Kidney (tissue), 14 donors: Measurements from ENCODE around the gene RIMS4. TPM values are rescaled to one million over a fixed set of nuclear protein-coding genes. Genes with fewer than 3 reads are reported as not detected.
A peak's percentile ranks its signal among the peaks of the same experiment; 100 is the strongest.

Source experiments
- DNase-seq, 5 donors: peaks; one replicate each; pipeline ENCODE4 v3.0.0-alpha.2; 2013 to 2020
- FAIRE-seq: peaks from 2 replicates; lab custom pipeline; 2012; peaks lifted over from hg19 to GRCh38; lab: Jason Lieb, UNC
- H3K27ac ChIP-seq, 2 donors: one replicate each; pipeline ENCODE4 v1.7.0; 2013; ENCODE audit warnings: low read depth in 2 of 2, low read length in 2 of 2, inconsistent platforms in 1 of 2
- H3K27me3 ChIP-seq: one replicate; pipeline ENCODE4 v1.7.1; 2013; ENCODE audit warnings: low read length, inconsistent platforms; ENCODE audit not compliant: control insufficient read depth, insufficient read depth
- H3K36me3 ChIP-seq, 3 donors: one replicate each; pipeline versions ENCODE4 v1.7.0 to v1.7.1; 2013; ENCODE audit warnings: low read length in 3 of 3, control low read depth in 1 of 3, inconsistent platforms in 1 of 3; ENCODE audit not compliant: insufficient read depth in 3 of 3, control insufficient read depth in 2 of 3
- H3K4me1 ChIP-seq, 3 donors: one replicate each; pipeline versions ENCODE4 v1.7.0 to v1.7.1; 2013; ENCODE audit warnings: low read length in 3 of 3, inconsistent platforms in 1 of 3, low read depth in 1 of 3; ENCODE audit not compliant: control insufficient read depth in 2 of 3, insufficient read depth in 2 of 3
- H3K4me3 ChIP-seq, 3 donors: one replicate each; pipeline versions ENCODE4 v1.7.0 to v1.8.1; 2013; ENCODE audit warnings: low read length in 3 of 3, control low read depth in 1 of 3, inconsistent platforms in 1 of 3
- H3K9ac ChIP-seq, 3 donors: one replicate each; pipeline versions ENCODE4 v1.7.0 to v1.7.1; 2013; ENCODE audit warnings: low read length in 3 of 3, control low read depth in 1 of 3, inconsistent platforms in 1 of 3
- H3K9me3 ChIP-seq, 3 donors: one replicate each; pipeline versions ENCODE4 v1.7.0 to v1.7.1; 2013; ENCODE audit warnings: low read length in 3 of 3, control low read depth in 1 of 3, inconsistent platforms in 1 of 3; ENCODE audit not compliant: control insufficient read depth in 2 of 3, insufficient read depth in 1 of 3
- CTCF ChIP-seq: IDR thresholded peaks from 3 replicates; pipeline ENCODE4 v1.5.1; 2012; ENCODE audit warnings: mild to moderate bottlenecking, moderate library complexity, borderline replicate concordance; ENCODE audit not compliant: insufficient read depth; ENCODE audit errors: extremely low read depth
- intact Hi-C: fragments of 100-400 bp; cut with DNase I; formaldehyde crosslinking; loops from one replicate; pipeline ENCODE4 v1.11.1; 2022
- polyA plus RNA-seq: library from polyadenylated mRNA; stranded (reverse); fragments of 350-450 nt; fragmentation: Illumina TruSeq; extraction: RNeasy Lipid Tissue Mini Kit (QIAGEN cat#74804); gene quantifications from one replicate; pipeline ENCODE4 v1.2.3, GENCODE V29; 2014; ENCODE audit warnings: low read depth, low replicate concordance; ENCODE audit not compliant: insufficient read depth
- total RNA-seq: library from RNA; stranded (reverse); fragmentation: NEBNext Ultra II Directional; extraction: Animal tissue kit (Norgen Biotek cat#: 25700); gene quantifications from one replicate; pipeline ENCODE4 v1.2.1, GENCODE V29; 2021
- donor health status: control.
- donor health status: control.
- donor health status: control.
- donor health status: control.
- donor health status: control.
- donor health status: DM: yes; HTN: yes; CAD: no.
- donor health status: Normal renal cell carcinoma (clear cell type).

The RIMS4 gene
- total and polyA plus RNA-seq, 2 donors from 2014 or later = 0.13 TPM; not detected in 1

- no peaks in the 10 kb centered on the region for H3K36me3 ChIP-seq
- intact Hi-C loops = no loop called here
- H3K27me3 ChIP-seq = no peaks in the 10 kb centered on the region
- no peak within 1 kb of the TSS for H3K9ac ChIP-seq
- FAIRE-seq (no peak), DNase-seq (peak; percentile 42 to 85 (median 53))
- H3K4me3 ChIP-seq = peak within 1 kb of the TSS in 1 of 3 donors; percentile 36
- no peak within 1 kb of the TSS for H3K27ac ChIP-seq
- peaks cover 0 to 10% (median 7%) of the 10 kb centered on the region in 3 donors for H3K4me1 ChIP-seq
- TF ChIP-seq CTCF = no peak
- H3K9me3 ChIP-seq = no peaks in the 10 kb centered on the region
These were observed 64.6 kb downstream of the RIMS4 start, which contains the start of gene KCNK15 for GRCh38 chr20:44745598-44746366. TSS of gene KCNK15 (plus strand) at chr20:44745865. CDS start at chr20:44745911, 46 bp downstream.

GRCh38 chr20:44745122-44745597 is 65.2 kb downstream of the RIMS4 start:
- intact Hi-C loops = no loop called here
- Histone ChIP-seq H3K27me3 (no peaks in the 10 kb centered on the region), H3K4me1 (peaks cover 0 to 10% (median 7%) of the 10 kb centered on the region in 3 donors), H3K27ac (no peak overlapping the region), H3K9me3 (no peaks in the 10 kb centered on the region), H3K9ac (no peak overlapping the region), H3K36me3 (no peaks in the 10 kb centered on the region), H3K4me3 (no peak overlapping the region)
- DNase-seq = no peak
- no peak for FAIRE-seq
- no peak for TF ChIP-seq CTCF

- intact Hi-C loops = no loop called here
- H3K36me3 ChIP-seq = no peaks in the 10 kb centered on the region
- no peak overlapping the region for H3K9ac ChIP-seq
- no peak for TF ChIP-seq CTCF
- no peak overlapping the region for H3K27ac ChIP-seq
- no peaks in the 10 kb centered on the region for H3K27me3 ChIP-seq
- no peaks in the 10 kb centered on the region for H3K9me3 ChIP-seq
- H3K4me3 ChIP-seq = no peak overlapping the region
- FAIRE-seq = no peak
- peak in 1 of 5 donors; percentile 58 for DNase-seq
- H3K4me1 ChIP-seq = peaks cover 0 to 10% (median 7%) of the 10 kb centered on the region in 3 donors
These were observed 66.3 kb downstream of the RIMS4 start for GRCh38 chr20:44743916-44744655.
